SKM-1 (cell line): ENCODE results near the gene EEA1.
A peak's percentile ranks its signal among the peaks of the same experiment; 100 is the strongest.
"Not testable (repeated sequence)": the region's sequence is repeated elsewhere in the genome, so short reads cannot be mapped to it uniquely, and the experiment has no call there.

Experiments
- DNase-seq: peaks from one replicate; lab custom pipeline; 2025; ENCODE audit not compliant: unreplicated experiment; lab: John Stamatoyannopoulos, UW

The EEA1 gene

DNA sequence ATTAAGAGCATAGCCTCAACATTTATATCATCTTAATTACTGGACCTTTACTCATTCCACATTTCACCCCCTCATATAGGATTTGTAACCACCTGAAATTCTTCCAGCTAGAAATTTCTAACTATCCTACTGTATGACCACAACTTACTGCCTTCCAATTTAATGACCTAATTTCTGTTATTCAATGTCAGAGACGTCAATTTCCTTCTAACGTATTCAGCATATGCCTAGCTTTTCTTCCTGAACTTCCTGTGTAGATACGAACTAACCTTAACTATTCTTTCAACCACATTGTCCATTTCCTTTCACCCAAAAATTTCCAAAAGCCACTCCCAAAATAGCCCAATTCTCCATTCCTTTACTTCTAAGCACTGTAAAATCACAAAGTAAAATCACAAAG lies 108.0 kb downstream of the EEA1 start:
- DNase-seq = no peak

GRCh38 chr12:92814584-92814983 lies 114.5 kb downstream of the EEA1 start:
- DNase-seq = no peak

GRCh38 chr12:92810370-92810769 lies 118.7 kb downstream of the EEA1 start:
- no peak for DNase-seq

GRCh38 chr12:92803903-92804302 lies 125.2 kb downstream of the EEA1 start:
- no peak for DNase-seq

DNA sequence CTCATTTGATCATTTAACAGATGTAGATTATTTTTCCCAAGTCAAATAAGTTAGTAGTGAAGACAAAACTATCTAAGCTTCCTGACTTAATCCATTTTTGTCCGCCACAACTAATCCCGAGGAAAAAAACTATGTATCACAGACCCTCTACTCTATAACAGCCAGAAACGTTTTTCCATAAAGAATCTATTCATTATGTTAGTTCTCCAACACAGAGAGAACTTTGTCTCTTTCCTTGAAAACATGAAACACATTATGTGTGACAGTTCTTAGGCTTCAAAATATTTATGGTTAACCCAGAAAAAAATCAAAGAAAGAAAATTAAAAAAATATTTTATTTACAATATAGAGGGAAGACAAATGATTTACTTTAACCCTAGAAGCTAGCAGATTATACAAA lies 126.2 kb downstream of the EEA1 start:
- DNase-seq = no peak

GRCh38 chr12:92796650-92797049 lies 132.4 kb downstream of the EEA1 start:
- no peak for DNase-seq

DNA sequence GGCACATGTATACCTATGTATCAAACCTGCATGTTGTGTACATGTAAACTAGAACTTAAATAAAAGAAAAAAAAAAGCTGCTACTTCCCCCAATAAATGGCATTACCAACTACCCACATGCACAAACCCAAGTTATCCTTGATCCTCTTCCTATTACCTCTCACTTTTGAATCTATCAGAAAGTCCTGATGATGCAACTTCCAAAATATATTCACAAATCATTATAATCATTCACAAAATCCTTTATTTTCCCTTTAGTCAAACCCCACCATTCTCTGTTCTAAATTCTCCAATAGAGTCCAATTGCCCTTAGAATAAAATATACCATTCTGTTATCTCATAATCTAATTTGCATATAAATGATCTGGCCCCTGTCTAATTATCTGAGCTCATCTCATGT lies 134.3 kb downstream of the EEA1 start:
- no peak for DNase-seq

- not testable (repeated sequence) for DNase-seq
These were observed 134.7 kb downstream of the EEA1 start for GRCh38 chr12:92794356-92794755.

DNA sequence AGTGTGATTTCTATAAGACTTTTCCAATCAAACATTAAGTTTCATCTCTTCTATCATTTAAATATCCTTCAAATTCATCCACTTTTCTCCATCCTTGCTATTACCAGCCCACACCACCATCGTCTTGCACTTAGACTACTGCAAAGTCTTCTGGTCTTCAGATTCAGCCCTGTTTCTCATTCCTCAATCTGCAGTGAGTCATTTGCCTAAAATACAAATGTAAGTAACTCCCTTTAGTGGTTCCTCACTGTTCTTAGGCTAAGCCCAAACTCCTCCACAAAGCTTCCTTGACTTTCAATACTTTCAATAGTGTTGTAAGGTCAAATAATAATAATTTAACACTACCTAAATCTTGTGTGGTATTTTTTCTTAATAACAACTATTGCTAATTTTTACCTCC lies 143.1 kb downstream of the EEA1 start:
- DNase-seq = no peak

DNA sequence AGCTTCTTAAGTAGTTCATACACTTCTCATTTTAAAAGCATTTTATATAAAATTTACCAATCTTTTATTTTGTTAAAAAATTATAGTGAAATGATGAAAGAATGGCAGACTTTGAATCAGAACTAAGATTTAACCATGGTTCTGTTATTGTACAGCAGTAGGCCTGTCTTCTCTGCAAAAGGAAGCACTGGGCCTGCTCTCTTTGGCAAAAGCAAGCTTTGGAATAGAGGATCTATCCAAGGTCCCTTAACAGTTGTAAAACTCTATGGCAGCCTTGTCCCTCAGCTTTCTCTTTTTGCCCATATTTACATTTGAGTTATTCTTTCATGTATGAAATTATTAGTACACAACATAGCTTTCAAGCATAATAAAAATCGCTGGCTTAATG lies 143.5 kb downstream of the EEA1 start:
- DNase-seq = no peak

GRCh38 chr12:92784797-92785562 lies 144.1 kb downstream of the EEA1 start:
- DNase-seq = peak; percentile 7

- DNase-seq = no peak
These were observed 144.7 kb downstream of the EEA1 start for GRCh38 chr12:92784356-92784755.

DNA sequence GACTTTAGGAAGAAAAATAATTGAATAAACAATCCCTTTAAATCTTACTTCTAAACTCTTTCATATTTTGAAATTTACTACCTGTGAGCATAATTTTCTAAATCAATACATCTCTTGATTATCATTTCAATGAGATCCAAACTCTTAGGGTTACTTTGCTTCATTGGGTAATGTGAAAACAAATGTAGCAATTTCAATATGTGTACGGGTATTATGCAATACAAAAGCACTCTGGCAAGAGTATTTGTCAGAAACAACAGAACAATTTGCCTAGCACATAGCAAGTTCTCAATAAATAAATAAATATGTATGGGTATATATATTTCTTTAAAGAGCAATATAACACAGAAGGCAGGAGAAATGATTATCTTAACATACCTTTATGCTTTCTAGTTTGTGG lies 149.2 kb downstream of the EEA1 start:
- DNase-seq = no peak

DNA sequence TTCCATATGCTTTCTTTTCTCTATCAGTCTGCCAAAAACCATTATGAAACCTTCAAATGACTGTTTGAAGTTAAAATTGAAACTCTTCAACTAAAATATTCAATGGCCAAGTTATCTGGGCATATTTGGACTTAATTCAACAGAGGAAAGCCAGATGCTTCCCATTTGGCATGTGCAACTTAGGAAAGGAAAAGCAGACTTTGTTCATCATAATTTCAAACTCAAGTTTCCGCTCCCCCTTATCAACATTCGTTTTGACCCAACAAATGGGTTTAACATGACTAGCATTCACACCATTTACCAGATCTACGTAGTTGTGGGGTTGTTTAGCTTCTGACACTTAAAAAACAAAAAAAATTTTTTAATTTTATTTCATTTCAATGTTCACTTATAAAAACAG lies 150.6 kb downstream of the EEA1 start:
- no peak for DNase-seq

DNA sequence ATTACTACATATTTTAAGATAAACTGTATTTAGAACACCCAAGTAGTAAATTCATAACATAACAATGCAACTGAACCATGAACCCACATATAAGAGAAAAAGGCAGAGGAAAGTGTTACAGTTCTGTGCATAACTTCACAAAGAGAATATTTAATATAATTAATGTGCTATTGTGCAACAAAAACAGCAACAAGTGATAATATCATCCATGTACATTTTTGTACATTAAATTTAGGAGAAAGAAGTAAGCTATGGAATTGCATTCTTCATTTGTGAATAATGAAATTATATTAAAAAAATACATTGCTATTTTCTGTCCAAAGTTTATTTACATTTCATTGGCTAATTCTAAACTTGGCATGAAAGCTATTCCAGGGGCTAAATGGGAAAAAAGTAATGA lies 153.7 kb downstream of the EEA1 start:
- no peak for DNase-seq

DNA sequence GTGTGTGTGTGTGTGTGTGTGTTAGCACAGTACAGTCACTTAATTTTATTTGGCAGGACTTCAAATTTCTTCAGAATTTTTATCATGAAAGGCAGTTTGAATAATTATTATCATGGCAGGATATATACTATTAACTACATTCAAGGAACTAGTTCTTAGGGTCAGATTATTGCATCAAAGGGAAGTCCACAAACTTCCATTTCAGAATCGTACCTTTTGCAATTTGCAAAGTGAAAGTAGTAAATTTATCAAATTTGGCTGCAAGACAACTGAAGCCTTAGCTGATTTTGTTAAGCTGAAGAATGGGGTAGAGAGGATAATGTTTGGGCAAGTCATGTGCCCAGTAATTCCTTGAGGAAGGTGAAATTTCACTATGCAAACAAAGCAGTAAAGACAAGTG lies 158.1 kb downstream of the EEA1 start:
- no peak for DNase-seq

DNA sequence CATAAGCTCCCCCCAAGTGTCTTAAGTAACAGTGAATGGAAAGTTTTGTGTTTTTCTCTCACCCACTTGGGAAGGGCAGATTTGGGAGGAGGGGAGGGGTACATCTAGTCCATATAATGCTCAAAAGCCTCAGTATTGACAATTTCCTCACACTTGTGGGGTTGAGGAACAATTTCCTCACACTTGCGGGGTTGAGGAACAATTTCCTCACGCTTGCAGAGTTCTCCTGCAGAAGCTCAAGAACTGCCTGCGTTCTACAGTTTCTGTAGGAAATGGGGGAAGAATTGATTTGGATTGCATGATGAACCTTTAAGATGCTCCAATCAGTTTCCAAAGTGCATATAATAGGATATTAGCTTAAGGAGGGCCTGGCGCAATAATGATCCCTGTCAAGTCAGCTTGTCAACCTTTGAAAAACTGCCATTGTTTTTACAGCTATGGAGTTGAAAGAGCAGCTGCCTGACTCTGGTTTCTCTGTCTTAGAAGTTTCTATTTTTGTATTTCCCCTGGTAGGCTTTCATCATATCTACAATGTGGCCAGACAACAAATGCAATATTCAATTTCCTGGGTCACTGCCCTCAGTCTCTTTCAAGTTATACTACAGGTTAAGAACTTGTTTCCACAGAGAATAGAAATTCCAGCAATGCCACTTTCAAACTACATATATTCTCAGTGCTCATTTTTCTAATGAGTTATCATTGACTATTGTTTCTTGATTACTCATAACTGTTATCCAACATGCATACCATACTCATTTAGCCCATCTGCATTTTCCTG lies 159.8 kb downstream of the EEA1 start:
- DNase-seq = peak; percentile 20

DNA sequence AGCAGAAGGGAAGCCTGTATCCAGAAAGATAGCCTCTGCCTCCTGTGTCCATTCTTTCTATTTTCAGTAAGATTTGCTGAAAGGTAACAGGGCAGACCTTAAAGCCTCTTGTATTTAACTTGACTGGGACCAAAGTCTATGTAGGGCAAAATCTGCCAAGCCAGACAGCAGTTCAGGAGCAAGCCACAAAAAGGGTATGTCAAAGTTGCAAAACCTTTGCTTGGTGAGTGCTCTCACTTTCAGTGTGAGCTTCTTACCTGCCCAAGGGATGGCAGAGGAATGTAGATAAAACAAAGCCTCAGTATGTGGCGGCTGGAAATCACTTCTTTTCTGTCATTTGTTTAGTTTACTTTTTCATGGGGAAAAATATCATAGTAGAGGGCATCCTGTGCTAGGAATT lies 163.2 kb downstream of the EEA1 start:
- no peak for DNase-seq

DNA sequence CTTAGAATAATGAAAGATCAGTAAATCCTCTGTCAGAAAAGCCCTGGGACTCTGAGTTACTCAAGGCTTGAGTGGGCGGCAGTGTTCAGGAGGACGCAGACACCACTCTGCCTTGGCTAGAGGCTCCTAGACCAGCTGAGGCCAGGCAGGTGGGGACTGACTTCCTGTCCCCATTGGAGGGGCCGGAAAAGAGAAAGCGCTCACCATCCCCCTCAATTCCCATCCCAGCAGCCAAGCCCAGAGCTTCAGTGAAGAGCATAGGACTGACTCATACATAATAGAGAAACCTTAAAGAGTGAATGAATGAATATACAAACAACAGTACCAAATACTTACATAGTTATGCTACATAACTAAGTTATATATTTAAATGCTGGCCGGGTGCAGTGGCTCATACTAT lies 164.3 kb downstream of the EEA1 start:
- no peak for DNase-seq

- no peak for DNase-seq
These were observed 166.3 kb downstream of the EEA1 start for GRCh38 chr12:92762773-92763172.

DNA sequence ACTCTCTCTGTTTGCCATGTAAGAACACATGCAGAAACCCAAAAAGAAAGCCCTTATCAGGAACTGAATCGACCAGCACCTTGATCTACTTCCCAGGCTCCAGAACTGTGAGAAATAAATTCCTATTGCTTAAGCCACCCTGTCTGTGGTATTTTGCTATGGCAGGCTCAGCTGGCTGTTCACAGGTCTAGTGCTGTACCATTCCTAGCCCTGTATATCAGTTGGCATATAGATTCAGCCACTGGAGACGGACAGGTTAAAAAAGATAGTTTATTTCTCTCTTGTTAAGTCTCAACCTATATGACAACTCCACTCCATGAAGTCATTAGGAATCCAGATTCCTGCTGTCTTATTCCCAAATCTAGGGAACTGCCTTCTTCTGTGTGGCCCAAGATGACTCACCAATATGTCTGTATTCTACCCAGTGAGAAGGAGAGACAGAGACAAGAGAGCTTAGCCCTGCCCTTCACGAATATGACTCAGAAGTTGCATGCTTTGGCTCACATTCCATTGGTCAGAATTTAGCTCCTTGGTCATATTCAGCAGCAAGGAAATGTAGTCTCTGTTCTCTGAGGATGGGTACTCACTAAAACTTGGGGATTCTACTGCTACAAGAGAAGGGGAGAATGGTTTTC lies 169.3 kb downstream of the EEA1 start:
- no peak for DNase-seq

GRCh38 chr12:92757597-92758121 lies 171.4 kb downstream of the EEA1 start:
- DNase-seq = no peak
